Head of caudate nucleus (tissue), 42 donors: Measurements from ENCODE around the gene ROS1.

ENCODE experiments used
- DNase-seq, 42 donors: peaks; one replicate each; pipeline versions ENCODE4 v3.0.0 to v3.0.0-alpha.2; 2020 to 2021; ENCODE audit warnings: mixed read lengths in 7 of 42
- intact Hi-C: fragments of 100-400 bp; cut with DNase I; formaldehyde crosslinking; loops from one replicate; pipeline ENCODE4 v1.15.0; 2022

The ROS1 gene

DNA sequence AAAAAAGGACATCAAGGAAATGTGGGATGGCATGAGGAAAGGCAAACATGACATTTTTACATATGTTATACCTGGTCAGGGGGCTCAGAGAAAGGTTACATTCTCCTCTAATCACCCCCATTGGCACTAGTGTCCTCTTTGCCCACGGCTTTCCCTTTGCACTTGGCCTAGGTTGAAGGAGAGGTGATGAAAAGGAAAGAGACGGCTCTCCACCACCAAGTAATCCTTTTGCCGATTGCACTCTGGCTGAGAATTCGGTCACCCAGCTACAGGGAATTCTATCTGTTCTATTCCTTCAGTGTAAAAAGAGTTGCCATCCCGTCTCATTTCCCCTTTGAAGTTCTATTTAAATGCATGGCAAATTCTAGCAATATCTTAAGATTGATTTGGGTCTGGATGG lies 150.0 kb downstream of the ROS1 start:
- no peak for DNase-seq
- intact Hi-C loops, result no loop called here

- DNase-seq, result no peak
- intact Hi-C loops, result no loop called here
Measured at GRCh38 chr6:117275205-117275604, 150.5 kb downstream of the ROS1 start.

- DNase-seq, result no peak
- intact Hi-C loops, result no loop called here
Measured at GRCh38 chr6:117272891-117273290, 152.9 kb downstream of the ROS1 start.

- intact Hi-C loops, result no loop called here
- DNase-seq, result no peak
Measured at GRCh38 chr6:117272032-117272866, 153.5 kb downstream of the ROS1 start.

GRCh38 chr6:117270843-117271507 lies 154.8 kb downstream of the ROS1 start:
- intact Hi-C loops, result no loop called here
- DNase-seq, result no peak

DNA sequence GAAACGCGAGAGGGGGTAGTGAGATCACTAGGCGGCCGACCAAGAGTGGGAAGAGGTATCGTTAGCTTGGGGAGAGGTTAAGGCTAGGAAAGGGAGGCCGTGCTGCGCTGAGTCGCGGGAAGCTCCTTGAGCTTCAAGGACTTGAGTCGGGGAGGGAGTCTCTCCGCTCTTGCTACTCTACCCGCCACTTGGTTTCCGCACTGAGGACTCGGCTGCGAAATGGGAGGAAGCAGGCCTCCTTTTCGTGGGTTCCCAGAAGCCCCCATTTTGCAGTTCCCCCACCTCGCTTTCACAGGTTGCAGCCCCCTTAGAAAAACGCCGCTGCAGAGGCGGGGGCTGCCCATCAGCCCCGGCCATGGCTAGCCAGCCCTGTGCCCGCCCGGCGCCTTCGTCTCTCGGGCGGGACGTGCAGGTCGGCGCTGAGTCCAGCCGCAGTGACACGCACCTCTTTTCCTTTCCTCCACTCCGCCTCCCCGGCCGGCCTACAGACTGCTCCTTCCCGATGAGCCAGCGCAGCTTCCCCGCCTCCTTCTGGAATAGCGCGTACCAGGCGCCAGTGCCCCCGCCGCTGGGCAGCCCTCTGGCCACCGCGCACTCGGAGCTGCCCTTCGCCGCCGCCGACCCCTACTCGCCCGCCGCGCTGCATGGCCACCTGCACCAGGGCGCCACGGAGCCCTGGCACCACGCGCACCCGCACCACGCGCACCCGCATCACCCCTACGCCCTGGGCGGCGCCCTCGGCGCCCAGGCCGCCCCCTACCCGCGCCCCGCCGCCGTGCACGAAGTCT lies 155.5 kb downstream of the ROS1 start:
- intact Hi-C loops, result no loop called here
- DNase-seq, result no peak

DNA sequence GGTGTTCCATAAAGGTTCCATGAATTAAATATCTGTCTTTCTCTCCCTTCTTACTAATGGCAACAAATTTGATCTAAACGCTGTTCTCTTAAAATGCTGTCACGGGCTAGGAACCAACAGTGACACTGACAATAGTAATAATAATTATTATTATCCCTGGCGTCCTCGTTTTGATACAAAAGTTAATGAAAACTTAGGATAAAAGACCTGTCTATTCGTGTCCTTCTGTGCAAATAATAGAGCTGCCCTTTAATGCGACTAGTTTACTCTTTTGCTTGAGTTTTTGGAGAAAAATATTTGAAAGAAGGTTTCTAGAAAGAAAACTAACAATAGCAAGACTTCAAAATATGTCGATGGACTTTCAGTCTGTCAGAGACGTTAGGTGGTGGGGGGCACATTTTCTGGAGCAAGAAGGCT lies 156.1 kb downstream of the ROS1 start:
- DNase-seq, result no peak
- intact Hi-C loops, result no loop called here

DNA sequence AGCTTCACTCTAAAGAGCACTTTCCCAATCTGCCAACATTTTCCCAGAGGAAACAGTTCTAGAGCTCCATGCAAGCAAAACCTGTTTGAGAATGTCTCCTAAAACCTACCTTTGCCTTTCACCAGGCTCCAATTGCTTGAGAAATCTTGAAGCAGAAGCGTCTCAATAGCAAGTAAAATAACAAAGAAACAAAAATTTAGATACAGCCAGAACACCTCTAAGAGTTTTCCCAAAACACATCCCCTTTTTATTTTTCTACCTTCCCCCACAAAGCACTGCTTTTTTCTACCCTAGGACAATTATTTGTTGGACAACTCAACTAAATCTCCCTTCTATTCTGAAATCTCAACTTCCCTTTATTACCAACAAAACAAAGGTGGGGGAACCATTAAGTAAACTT lies 156.8 kb downstream of the ROS1 start:
- DNase-seq, result no peak
- intact Hi-C loops, result no loop called here

- DNase-seq, result no peak
- intact Hi-C loops, result no loop called here
Measured at GRCh38 chr6:117267766-117268534, 157.8 kb downstream of the ROS1 start.

DNA sequence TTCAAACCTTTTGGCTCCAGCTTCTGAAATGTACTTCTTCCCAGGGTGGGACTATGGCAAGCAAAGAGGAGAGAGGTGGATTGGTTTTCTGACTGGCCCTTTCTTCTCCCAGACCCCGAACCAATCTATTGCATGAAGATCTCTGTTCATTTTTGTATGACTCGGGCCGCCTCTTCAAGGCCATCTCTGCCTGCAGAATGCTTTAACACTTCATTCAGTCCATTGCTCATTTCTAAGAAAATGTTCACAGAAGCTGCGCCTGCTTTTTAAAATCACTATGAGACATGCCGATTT lies 158.7 kb downstream of the ROS1 start:
- DNase-seq, result no peak
- intact Hi-C loops, result no loop called here

- intact Hi-C loops, result no loop called here
- no peak for DNase-seq
Measured at GRCh38 chr6:117266257-117267053, 159.3 kb downstream of the ROS1 start.

GRCh38 chr6:117265410-117266256 lies 160.1 kb downstream of the ROS1 start, which contains the start of gene VGLL2:
VGLL2 (plus strand) TSS chr6:117265558; CDS start chr6:117265764, 206 bp downstream.
- intact Hi-C loops, result no loop called here
- peak in 20 of 42 donors; percentile 7 to 60 (median 30) for DNase-seq

DNA sequence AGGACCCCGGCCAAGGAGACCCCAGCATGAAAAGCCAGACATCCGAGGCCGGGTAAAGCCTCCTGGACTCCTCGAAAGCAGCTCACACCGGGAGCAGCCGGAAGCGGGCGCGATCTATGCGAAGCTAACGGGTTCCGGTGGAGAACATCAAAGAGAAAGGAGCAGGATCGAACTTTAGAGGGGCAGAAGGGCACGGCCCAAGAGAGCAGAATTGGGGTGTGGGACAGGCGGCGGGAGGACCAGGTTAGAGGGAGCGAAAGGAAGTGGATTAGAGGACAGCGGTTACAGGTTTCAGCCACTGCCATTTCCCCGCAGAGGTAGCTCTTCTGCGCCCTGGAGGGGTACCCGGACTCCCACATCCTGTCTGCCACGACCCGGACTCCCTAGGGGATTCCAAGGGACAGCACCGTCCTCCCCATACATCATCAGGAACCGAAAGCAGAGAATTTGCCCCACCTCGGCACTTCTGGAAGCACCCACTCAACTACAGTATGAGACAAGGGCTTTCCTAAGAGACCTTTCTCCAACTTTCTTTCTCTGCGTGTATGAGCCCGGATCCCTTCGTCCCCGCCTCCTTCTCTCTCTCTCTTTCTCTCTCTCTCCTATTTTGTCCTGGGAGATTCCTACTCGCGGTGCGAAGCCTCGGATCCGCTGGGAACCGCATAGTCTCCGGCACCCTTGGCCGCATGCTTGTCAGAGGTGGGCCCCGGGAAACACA lies 160.9 kb downstream of the ROS1 start:
- intact Hi-C loops, result no loop called here
- no peak for DNase-seq

- DNase-seq, result no peak
- intact Hi-C loops, result no loop called here
Measured at GRCh38 chr6:117264369-117264691, 161.4 kb downstream of the ROS1 start.

DNA sequence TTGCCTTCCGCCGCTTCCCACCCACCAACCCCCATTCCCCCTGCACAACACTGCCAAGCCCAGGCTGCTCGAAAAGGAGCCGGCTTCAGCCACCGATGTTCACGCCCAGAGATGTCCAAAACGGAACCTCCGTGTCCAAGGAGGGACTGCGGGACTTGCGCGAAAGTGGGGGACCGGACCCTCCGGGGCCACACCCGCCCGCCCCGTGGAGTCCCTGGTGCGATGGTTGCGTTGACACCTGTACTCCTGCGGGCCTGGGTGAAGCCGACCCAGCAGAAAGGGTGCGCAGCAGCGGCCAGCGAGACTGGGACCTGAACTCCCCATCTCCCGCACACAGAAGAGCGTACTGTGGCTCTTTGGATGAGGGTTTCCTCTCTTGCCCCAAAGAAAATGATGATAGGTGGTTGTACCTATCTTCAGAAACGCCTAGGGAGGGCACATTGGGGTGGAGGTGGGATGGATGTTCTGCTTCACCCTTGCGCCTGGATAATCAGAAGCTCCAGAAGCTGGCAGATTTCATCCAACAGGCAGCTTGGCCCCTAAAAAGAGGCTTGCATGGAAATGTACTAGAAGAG lies 162.3 kb downstream of the ROS1 start:
- intact Hi-C loops, result no loop called here
- no peak for DNase-seq

DNA sequence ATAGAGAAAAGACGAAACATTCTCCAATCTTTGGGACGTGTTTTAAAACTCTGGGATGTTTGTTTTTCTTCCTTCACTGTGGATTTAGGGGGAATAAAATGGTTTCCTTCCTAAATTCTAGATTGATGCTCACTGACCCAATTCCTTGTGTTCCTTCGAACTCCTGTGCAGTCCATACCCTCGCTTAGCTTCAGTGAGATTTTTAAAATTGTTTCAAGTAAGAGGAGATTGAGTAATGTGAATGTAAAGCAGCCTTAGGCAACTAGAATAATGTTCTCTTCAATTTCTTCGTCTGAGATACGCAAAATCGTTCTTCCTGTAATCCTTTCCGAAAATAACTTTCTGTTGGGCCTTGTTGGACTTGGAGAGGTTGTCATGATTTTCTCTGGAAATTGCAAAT lies 162.9 kb downstream of the ROS1 start:
- DNase-seq, result no peak

GRCh38 chr6:117253785-117254184 lies 172.0 kb downstream of the ROS1 start:
- intact Hi-C loops, result no loop called here
- DNase-seq, result no peak

More for the DNA sequence above, 162.9 kb downstream of the ROS1 start:
- intact Hi-C loops, result no loop called here
